ENCODE results near the gene MYL11. TPM values are rescaled to one million over a fixed set of nuclear protein-coding genes. Genes with fewer than 3 reads are reported as not detected.

MYL11 gene
- total and polyA plus RNA-seq, 4 donors, result 0.70 TPM; not detected in 3

DNA sequence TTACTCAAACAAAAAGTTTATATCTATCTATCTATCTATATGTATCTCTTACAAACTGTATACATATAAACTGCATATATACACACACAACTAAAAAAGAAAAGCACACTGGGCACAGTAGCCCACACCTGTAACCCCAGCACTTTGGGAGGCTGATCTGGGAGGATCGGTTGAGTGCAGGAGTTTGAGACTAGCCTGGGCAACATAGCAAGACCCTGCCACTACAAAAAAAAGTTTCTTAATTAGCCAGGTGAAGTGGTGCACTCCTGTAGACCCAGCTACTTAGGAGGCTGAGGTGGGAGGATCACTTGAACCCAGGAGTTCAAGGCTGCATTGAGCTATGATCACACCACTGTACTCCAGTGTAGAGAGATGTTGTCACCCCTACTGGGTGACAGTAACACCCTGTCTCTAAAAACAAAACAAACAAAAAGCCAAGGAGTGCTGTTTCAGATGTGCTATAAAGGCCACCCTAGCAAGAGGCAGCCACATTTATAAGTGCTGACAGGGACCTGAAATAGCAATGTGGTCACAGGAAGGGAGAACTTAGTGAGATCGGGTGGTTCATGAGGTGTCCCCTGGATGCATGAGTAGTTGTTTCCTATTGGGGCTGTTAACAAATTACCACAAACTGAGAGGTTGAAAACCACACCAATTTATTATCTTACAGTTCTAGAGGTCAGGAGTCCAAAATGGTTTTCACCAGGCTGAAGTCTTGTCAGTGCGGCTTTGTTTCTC, 24.3 kb upstream of the MYL11 start:
- no peak for DNase-seq (ENCODE audit: low spot score)
- 83% methylated on average over 3 of the region's 3 CpGs for WGBS
- Histone ChIP-seq H3K4me1 (ENCODE audit: control insufficient read depth in 4 of 4, insufficient read depth in 4 of 4, low read length in 3 of 4) (peaks cover 8 to 38% (median 30%) of the 10 kb centered on the region in 4 donors), H3K27me3 (ENCODE audit: control insufficient read depth in 4 of 4, insufficient read depth in 4 of 4, low read length in 3 of 4) (no peaks in the 10 kb centered on the region), H3K4me3 (ENCODE audit: low read depth in 1 of 3, low read length in 3 of 3) (no peak overlapping the region), H3K9ac (ENCODE audit: low read depth in 1 of 2, low read length in 2 of 2) (no peak overlapping the region), H3K36me3 (ENCODE audit: control insufficient read depth in 4 of 4, insufficient read depth in 3 of 4, low read depth in 1 of 4, low read length in 3 of 4) (peaks cover 0 to 16% (median 14%) of the 10 kb centered on the region in 4 donors), H3K27ac (ENCODE audit: low read depth in 1 of 2, low read length in 2 of 2) (no peak overlapping the region), H3K9me3 (ENCODE audit: control insufficient read depth in 4 of 4, low read length in 3 of 4) (no peaks in the 10 kb centered on the region)
- TF ChIP-seq FOXA2 (IDR thresholded peaks at IDR 0.05) (no peak), SP1 (IDR thresholded peaks at IDR 0.05) (no peak), CTCF (IDR thresholded peaks at IDR 0.05; ENCODE audit: low read depth, low read length, missing input control) (no peak), RAD21 (IDR thresholded peaks at IDR 0.05) (no peak), RXRA (IDR thresholded peaks at IDR 0.05) (no peak), FOXA1 (IDR thresholded peaks at IDR 0.05) (no peak), YY1 (IDR thresholded peaks at IDR 0.05) (no peak), JUND (IDR thresholded peaks at IDR 0.05) (no peak), HNF4G (IDR thresholded peaks at IDR 0.05) (no peak), TAF1 (conservative IDR thresholded peaks at IDR 0.05) (no peak), NR2F2 (IDR thresholded peaks at IDR 0.05) (no peak), GABPA (IDR thresholded peaks at IDR 0.05 in 1 of 2, conservative IDR thresholded peaks at IDR 0.05 in 1 of 2) (no peak)
- TF ChIP-seq, protein P1, sequence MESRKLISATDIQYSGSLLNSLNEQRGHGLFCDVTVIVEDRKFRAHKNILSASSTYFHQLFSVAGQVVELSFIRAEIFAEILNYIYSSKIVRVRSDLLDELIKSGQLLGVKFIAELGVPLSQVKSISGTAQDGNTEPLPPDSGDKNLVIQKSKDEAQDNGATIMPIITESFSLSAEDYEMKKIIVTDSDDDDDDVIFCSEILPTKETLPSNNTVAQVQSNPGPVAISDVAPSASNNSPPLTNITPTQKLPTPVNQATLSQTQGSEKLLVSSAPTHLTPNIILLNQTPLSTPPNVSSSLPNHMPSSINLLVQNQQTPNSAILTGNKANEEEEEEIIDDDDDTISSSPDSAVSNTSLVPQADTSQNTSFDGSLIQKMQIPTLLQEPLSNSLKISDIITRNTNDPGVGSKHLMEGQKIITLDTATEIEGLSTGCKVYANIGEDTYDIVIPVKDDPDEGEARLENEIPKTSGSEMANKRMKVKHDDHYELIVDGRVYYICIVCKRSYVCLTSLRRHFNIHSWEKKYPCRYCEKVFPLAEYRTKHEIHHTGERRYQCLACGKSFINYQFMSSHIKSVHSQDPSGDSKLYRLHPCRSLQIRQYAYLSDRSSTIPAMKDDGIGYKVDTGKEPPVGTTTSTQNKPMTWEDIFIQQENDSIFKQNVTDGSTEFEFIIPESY (IDR thresholded peaks at IDR 0.05), result no peak
- TF ChIP-seq, protein P2, sequence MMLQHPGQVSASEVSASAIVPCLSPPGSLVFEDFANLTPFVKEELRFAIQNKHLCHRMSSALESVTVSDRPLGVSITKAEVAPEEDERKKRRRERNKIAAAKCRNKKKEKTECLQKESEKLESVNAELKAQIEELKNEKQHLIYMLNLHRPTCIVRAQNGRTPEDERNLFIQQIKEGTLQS (IDR thresholded peaks at IDR 0.05), result no peak
- TF ChIP-seq, protein P3, sequence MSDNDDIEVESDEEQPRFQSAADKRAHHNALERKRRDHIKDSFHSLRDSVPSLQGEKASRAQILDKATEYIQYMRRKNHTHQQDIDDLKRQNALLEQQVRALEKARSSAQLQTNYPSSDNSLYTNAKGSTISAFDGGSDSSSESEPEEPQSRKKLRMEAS (IDR thresholded peaks at IDR 0.05), result no peak

DNA sequence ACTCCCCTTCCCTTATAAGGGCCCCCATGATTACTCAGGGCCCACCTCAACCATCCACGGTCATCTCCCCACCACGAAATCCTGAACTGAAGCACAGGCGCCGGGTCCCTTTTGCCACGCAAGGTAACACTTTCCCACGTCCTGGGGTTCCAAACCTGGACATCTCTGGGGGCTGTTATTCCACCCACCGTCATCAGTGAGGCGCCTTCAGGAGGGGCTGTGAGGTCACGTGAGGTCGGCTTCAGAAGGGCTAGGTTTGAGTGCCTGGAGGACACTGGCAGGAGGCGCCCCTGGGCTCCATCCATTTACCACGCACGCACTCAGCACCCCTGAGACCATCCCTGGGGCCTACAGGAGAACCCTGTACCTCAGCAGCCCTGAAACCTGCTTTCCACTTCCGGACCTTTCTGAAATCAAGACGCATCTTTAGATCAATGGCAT, 23.6 kb upstream of the MYL11 start:
- WGBS, result 94% methylated on average over 15 of the region's 15 CpGs
- Histone ChIP-seq H3K9ac (ENCODE audit: low read depth in 1 of 2, low read length in 2 of 2) (no peak overlapping the region), H3K4me3 (ENCODE audit: low read depth in 1 of 3, low read length in 3 of 3) (no peak overlapping the region), H3K9me3 (ENCODE audit: control insufficient read depth in 4 of 4, low read length in 3 of 4) (no peaks in the 10 kb centered on the region), H3K4me1 (ENCODE audit: control insufficient read depth in 4 of 4, insufficient read depth in 4 of 4, low read length in 3 of 4) (peaks cover 12 to 45% (median 33%) of the 10 kb centered on the region in 4 donors), H3K27ac (ENCODE audit: low read depth in 1 of 2, low read length in 2 of 2) (no peak overlapping the region), H3K36me3 (ENCODE audit: control insufficient read depth in 4 of 4, insufficient read depth in 3 of 4, low read depth in 1 of 4, low read length in 3 of 4) (peaks cover 0 to 15% (median 11%) of the 10 kb centered on the region in 4 donors), H3K27me3 (ENCODE audit: control insufficient read depth in 4 of 4, insufficient read depth in 4 of 4, low read length in 3 of 4) (no peaks in the 10 kb centered on the region)
- TF ChIP-seq RXRA (IDR thresholded peaks at IDR 0.05) (no peak), JUND (IDR thresholded peaks at IDR 0.05) (no peak)
- DNase-seq (ENCODE audit: low spot score), result no peak

Measured in liver (tissue), 9 donors.